PC-9 (cell line): Measurements from ENCODE around the gene CCDC78.

Source experiments
- CTCF ChIP-seq: fragments of 200-600 bp; sonication (generic); conservative IDR thresholded peaks from 2 replicates; pipeline ENCODE4 v1.6.1; 2017; ENCODE audit warnings: mixed run types, antibody characterized with exemption, mild to moderate bottlenecking, moderate library complexity
- EZH2 ChIP-seq: fragments of 200-600 bp; sonication (generic); IDR thresholded peaks from 2 replicates; pipeline ENCODE4 v1.8.0; 2017; ENCODE audit warnings: antibody characterized with exemption, low read depth

GRCh38 chr16:716200-716568 lies 10.1 kb downstream of the CCDC78 start:
- TF ChIP-seq CTCF (no peak), EZH2 (no peak)
